Measurements from ENCODE around the gene GNG7.

The GNG7 gene

GRCh38 chr19:2702170-2703076 is at the start of gene GNG7:
GNG7 (minus strand) TSS chr19:2702694; CDS start chr19:2520688, 182,006 bp downstream.
- DNase-seq (ENCODE audit: low read depth) = peak; percentile 97

DNA sequence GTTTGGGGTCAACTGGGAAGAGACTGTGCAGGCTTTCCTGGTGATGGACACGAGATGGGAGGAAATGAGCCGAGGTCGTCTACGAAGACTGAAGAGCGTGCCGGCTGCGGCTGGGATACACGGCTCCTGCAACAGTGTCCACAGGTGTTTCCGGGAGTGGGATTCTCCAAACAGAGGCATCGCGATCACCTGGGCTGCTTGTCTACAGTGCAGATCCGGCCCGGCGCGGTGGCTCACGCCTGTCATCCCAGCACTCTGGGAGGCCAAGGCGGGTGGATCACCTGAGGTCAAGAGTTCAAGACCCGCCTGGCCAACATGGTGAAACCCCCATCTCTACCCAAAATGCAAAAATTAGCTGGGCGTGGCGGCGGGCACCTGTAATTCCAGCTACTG is 48.9 kb upstream of the GNG7 start:
- DNase-seq (ENCODE audit: low read depth) = no peak

- no peak for DNase-seq (ENCODE audit: low read depth)
Measured at GRCh38 chr19:2750808-2751437, 48.4 kb upstream of the GNG7 start.

DNA sequence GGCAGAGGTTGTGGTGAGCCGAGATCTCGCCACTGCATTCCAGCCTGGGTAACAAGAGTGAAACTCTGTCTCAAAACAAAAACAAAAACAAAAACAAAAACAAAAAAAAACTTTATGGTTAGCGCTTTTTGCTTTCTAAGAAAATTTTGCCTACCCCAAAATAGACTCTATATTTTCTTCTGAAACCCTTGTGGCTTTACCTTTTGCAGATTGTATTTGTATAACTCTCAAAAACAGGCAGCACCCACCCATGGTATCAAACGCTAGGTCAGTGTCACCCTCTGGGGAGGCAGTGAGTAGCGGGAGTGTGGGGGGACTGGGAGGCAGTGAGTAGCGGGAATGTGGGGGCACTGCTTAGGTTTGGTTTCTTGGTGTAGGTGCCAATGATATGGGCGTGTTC is 44.9 kb upstream of the GNG7 start:
- no peak for DNase-seq (ENCODE audit: low read depth)

- DNase-seq (ENCODE audit: low read depth) = no peak
Measured at GRCh38 chr19:2744113-2744512, 41.6 kb upstream of the GNG7 start.

DNA sequence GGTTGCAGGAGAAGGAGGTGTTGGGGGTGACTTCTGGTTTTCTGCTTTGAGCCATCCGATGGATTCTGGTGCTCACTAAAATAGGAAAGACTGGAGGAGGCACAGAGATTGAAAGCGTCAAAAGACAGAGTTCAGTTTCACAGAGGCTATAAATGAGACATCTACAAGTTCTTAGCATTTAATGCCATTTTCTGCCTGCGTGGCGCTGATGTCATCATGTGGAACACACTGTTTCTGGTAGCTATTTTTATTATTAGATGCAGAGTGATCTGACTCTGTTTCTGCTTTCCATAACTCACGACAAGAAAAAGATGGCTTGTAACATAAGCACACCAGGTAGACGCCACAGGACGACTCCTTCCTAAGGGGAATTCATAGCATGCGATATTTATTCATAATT is 40.6 kb upstream of the GNG7 start:
- DNase-seq (ENCODE audit: low read depth) = no peak

- DNase-seq (ENCODE audit: low read depth) = no peak
Measured at GRCh38 chr19:2740314-2740656, 37.8 kb upstream of the GNG7 start.

- peak; percentile 99 for DNase-seq (ENCODE audit: low read depth)
Measured at GRCh38 chr19:2739602-2740313, 37.3 kb upstream of the GNG7 start, which contains the start of gene SLC39A3. SLC39A3 (minus strand) TSS chr19:2740017; CDS start chr19:2737257, 2,760 bp downstream.

DNA sequence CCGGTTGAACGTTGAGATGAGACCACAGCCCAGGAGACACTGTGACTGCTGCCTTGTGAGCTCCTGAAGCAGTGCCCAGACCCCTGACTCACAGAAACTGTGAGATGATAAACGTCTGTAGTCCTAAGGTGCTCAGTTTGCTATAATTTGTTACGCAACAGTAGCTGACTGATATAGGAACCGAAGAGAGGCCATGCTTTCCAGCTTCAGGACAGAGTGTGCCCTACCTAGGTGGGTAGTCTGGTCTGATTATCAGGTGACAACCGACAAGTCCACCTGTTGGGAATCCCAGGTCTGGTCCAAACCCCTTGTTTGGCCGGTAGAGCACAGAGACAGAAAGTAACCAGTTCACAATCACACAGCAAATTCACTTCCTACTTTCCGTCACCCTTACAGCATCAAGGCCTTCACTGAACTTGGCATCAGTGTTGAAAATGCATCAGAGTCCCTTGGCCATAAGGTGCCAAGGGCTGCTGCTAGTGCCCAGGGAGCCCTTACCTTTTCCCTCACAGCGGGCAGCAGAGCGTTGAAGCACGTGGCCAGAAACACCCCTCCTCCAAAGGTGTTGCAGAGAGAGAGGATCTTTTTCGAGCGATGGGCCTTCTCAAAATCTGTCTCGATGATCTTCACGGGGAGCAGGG is 34.2 kb upstream of the GNG7 start:
- no peak for DNase-seq (ENCODE audit: low read depth)

DNA sequence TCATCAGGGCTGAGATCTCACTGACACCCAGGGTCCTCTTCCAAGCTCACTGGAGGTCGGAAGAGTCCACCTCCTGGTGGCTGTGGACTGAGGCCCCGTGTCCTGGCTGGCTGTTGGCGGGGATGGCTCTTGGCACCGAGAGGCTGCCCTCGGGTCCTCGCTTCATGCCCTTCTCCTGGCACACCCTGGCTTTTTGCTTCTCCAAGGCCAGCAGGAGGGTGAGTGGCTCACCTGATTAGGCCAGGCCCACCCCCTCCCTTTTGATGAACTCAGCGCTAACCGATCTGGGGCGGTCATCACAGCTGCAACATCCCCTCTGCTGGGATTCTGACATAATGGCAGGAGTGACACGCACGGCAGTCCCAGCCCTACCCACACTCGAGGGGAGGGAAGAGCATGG is 32.9 kb upstream of the GNG7 start:
- DNase-seq (ENCODE audit: low read depth) = no peak

GRCh38 chr19:2734589-2735288 is 32.2 kb upstream of the GNG7 start:
- no peak for DNase-seq (ENCODE audit: low read depth)

GRCh38 chr19:2733930-2734588 is 31.6 kb upstream of the GNG7 start:
- DNase-seq (ENCODE audit: low read depth) = no peak

- no peak for DNase-seq (ENCODE audit: low read depth)
Measured at GRCh38 chr19:2732883-2733282, 30.4 kb upstream of the GNG7 start.

GRCh38 chr19:2732157-2732725 is 29.7 kb upstream of the GNG7 start:
- no peak for DNase-seq (ENCODE audit: low read depth)

DNA sequence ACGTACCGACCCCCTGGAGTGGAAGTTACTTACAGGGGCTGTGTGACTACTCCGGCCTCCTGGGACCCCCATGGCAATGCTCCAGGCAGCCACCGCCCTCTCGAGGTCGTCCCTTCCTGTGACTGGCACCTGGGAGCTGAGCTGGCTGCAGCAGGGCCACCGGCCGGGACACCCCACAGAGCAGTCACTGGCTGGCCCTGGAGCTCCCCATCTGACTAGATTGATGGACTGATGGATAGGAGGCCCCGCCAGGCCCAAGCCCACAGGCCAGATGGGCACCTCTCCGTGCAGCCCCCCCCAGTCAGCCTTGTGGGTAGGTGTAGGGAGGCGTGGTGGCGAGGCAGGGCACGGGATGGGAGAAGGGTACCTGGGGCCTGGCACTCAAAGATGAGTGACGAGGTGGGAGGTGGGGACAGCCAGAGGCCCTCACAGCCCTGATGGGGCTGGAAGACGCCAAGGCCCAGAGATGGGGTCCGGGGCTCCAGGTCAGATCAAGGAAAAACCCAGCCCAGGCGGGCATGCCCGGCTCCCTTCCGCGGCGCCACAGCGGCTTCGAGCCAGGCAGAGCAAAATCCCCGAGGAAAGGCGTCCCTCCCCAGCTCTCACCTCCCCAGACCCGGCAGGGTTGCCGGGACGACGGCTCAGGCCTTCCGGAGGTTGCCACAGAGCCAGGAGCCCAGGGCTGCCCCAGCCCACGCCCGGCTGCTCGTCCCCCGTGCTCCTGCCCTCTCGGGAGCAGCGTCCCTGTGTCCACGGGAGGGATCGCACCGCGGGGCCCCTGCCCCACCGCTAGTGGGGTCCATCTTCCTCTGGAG is 28.9 kb upstream of the GNG7 start:
- DNase-seq (ENCODE audit: low read depth) = no peak

DNA sequence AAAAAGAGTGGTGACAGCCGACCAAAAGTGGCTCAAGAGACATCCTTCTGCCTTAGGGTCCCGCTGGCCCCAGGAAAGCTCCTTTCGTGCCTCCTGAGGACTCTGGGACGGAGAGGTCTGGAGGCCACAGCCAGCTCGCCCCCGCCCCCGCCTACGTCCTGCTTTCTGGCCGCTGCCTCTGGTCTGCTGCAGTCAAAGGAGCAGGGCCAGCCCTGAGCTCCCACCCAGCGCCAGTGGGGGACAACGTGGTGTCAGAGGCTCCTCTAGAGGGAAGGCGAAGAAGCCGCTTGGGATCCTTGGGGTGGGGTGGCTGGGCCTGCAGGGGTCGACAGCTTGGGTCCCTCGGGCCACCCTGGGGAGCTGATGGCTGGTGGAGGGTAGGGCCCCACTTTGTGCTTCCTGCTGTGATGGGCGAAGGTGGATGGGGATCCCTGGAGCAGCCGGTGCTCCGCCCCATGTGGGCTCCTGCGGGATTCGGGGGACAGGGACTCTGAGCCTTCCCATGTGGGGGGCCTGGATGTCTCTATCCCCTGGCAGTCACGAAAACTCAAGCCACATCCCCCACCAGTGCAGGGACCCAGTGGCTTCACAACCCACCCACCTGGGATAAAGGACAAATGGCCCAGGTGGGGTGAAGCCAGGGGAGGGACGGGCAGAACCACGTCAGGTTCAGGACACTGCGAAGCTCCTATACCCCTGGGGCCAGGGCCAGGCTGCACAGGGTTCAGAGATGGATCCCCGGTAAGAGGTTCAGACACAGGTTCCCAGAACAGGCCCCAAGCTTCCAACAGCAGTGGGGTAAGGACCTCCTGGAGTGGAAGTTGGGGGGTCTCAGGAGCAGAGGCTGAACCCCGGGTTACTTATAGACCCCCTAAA is 27.7 kb upstream of the GNG7 start:
- DNase-seq (ENCODE audit: low read depth) = no peak

DNA sequence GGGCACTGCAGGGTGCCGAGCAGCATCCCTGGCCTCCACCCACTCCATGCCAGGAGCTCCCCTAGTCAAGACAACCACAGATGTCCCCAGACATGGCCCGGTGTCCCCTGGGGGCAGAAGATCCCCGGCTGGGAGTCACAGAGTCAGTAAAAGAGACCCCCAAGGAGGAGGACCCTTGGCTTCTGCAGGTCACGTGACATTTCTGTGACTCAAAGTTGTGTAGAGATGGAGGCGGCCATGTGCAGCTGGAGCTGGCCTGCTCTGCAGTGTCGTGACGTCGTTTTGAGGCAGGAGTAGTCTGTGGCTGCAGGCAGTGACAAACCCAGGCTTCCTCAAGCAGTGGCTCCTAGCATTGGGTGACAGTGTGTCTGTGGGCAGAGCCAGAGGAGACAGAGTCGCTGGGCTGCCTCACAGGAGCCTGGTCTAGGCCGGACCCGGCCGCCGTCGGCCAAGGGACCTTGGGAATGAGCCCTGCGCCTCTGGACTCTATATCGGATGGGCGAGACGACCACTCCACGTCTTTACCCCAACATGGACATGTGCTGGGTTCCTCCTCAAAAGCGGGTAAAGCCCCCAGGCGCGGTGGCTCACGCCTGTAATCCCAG is 26.4 kb upstream of the GNG7 start:
- no peak for DNase-seq (ENCODE audit: low read depth)

GRCh38 chr19:2727640-2727944 is 25.1 kb upstream of the GNG7 start:
- no peak for DNase-seq (ENCODE audit: low read depth)
